ENCODE results near the gene KCNMA1. TPM values are rescaled to one million over a fixed set of nuclear protein-coding genes. Genes with fewer than 3 reads are reported as not detected.

Gene KCNMA1
- total RNA-seq, 1 experiment from 2014 or later: 0.45 TPM

DNA sequence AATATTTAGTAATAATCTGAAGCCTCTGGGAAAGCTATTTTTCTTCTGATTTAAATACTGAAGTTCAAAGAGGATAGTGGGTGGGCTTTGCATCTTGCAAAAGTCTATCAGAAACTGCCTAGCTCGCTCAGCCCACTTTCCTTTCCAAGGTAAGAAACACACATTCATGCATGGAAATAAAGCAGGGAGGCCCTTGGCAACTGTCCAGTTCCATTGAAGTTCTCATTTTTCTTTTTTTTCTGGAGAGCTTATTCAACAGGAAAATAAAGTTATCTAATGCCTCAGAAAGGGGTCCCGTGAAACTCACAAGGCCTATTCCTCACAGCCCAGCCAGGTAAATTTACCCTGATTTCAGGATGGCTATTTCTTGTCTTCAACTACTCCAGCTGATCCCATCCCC, 654.9 kb downstream of the KCNMA1 start:
- no TSS peak for BruUV-seq (replicated peaks)
- no peak overlapping the region for H3K27ac Mint-ChIP-seq (ENCODE audit: unreplicated experiment)
- H3K27me3 Mint-ChIP-seq (ENCODE audit: unreplicated experiment): peaks cover 57% of the 10 kb centered on the region
- TF ChIP-seq, protein P1, sequence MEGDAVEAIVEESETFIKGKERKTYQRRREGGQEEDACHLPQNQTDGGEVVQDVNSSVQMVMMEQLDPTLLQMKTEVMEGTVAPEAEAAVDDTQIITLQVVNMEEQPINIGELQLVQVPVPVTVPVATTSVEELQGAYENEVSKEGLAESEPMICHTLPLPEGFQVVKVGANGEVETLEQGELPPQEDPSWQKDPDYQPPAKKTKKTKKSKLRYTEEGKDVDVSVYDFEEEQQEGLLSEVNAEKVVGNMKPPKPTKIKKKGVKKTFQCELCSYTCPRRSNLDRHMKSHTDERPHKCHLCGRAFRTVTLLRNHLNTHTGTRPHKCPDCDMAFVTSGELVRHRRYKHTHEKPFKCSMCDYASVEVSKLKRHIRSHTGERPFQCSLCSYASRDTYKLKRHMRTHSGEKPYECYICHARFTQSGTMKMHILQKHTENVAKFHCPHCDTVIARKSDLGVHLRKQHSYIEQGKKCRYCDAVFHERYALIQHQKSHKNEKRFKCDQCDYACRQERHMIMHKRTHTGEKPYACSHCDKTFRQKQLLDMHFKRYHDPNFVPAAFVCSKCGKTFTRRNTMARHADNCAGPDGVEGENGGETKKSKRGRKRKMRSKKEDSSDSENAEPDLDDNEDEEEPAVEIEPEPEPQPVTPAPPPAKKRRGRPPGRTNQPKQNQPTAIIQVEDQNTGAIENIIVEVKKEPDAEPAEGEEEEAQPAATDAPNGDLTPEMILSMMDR (IDR thresholded peaks at IDR 0.05; ENCODE audit: unreplicated experiment): no peak
- H3K36me3 Mint-ChIP-seq (ENCODE audit: insufficient read depth, unreplicated experiment): no peaks in the 10 kb centered on the region
- DNase-seq: no peak
- intact Hi-C loops (cut with micrococcal nuclease; ENCODE audit: unreplicated experiment): loop anchor here (10.0 kb wide), 1 partner anchor 948 kb away; no protein-coding TSS in a partner anchor
- no peaks in the 10 kb centered on the region for H3K9me3 Mint-ChIP-seq (ENCODE audit: low read depth, unreplicated experiment)
- H3K4me3 Mint-ChIP-seq (ENCODE audit: low read depth, unreplicated experiment): no peak overlapping the region
- CTCF ChIA-PET: no interaction called here
- no peaks in the 10 kb centered on the region for H3K4me1 Mint-ChIP-seq (ENCODE audit: low read depth, unreplicated experiment)

DNA sequence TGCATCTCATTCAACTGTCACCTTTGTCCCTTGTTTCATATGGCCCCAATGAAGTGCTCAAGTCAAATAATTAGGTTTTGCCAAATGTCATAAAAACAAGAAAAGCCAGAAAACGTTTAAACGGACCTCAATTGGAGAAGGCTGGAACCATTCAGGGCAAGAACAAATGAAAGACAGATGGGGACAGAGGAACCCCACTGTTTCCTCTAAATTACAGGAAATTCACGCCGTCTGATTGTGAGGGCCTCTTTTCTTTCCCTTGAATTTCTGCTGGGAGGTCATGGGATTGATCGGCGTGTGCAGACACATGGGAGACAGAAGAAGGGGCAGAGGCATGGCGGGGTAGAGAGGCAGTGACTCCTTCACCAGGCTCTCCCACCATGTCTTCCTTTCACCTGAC, 656.4 kb downstream of the KCNMA1 start:
- Mint-ChIP-seq H3K36me3 (ENCODE audit: insufficient read depth, unreplicated experiment) (no peaks in the 10 kb centered on the region), H3K4me3 (ENCODE audit: low read depth, unreplicated experiment) (no peak overlapping the region), H3K27ac (ENCODE audit: unreplicated experiment) (no peak overlapping the region), H3K4me1 (ENCODE audit: low read depth, unreplicated experiment) (no peaks in the 10 kb centered on the region), H3K27me3 (ENCODE audit: unreplicated experiment) (peaks cover 60% of the 10 kb centered on the region), H3K9me3 (ENCODE audit: low read depth, unreplicated experiment) (no peaks in the 10 kb centered on the region)
- TF ChIP-seq, protein P1 (IDR thresholded peaks at IDR 0.05; ENCODE audit: unreplicated experiment): no peak
- intact Hi-C loops (cut with micrococcal nuclease; ENCODE audit: unreplicated experiment): loop anchor here (10.0 kb wide), 1 partner anchor 946 kb away; no protein-coding TSS in a partner anchor
- no peak for DNase-seq
- CTCF ChIA-PET: no interaction called here
- BruUV-seq (replicated peaks): no TSS peak

DNA sequence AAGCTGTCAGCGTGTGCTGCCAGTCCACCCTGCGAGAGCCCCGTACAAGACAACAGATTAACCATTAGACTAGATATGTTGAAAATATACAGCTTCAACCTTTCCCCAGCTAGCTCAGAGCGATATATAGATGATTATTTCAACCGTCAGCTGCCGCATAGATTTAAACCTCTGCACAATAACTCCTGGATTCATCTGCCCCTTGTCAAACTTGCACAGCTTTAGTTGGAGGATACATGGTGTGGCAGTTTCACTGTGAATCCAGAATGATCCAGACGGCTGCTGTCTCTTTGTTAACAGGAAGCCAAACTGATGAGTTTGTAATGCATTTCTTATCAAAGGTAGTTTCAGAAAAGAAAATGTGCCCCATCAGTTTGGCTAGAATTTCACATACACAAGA, 659.7 kb downstream of the KCNMA1 start:
- H3K9me3 Mint-ChIP-seq (ENCODE audit: low read depth, unreplicated experiment): no peaks in the 10 kb centered on the region
- peaks cover 71% of the 10 kb centered on the region for H3K27me3 Mint-ChIP-seq (ENCODE audit: unreplicated experiment)
- H3K36me3 Mint-ChIP-seq (ENCODE audit: insufficient read depth, unreplicated experiment): no peaks in the 10 kb centered on the region
- TF ChIP-seq, protein P1 (IDR thresholded peaks at IDR 0.05; ENCODE audit: unreplicated experiment): no peak
- H3K4me1 Mint-ChIP-seq (ENCODE audit: low read depth, unreplicated experiment): no peaks in the 10 kb centered on the region
- no peak overlapping the region for H3K4me3 Mint-ChIP-seq (ENCODE audit: low read depth, unreplicated experiment)
- intact Hi-C loops (cut with micrococcal nuclease; ENCODE audit: unreplicated experiment): no loop called here
- no peak overlapping the region for H3K27ac Mint-ChIP-seq (ENCODE audit: unreplicated experiment)
- no peak for DNase-seq
- no TSS peak for BruUV-seq (replicated peaks)
- CTCF ChIA-PET: no interaction called here

DNA sequence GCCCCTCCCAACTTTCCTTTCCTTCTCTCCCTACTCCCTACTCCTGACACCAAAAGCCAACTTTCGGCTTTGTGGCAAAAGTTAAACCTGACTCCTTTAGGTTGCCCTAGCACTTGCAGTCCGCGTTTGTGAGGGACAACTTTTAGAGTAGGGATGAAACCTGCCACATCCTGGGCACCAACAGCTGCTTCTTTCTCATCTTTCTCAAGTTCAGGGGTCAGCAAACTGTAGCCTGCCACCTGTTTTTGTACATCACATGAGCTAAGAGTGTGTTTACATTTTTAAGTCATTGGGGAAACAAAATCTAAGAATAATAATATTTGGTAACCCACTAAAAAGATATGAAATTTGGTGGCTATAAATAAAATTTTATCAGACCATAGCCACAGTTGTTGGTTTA, 660.6 kb downstream of the KCNMA1 start:
- intact Hi-C loops (cut with micrococcal nuclease; ENCODE audit: unreplicated experiment): no loop called here
- Mint-ChIP-seq H3K4me1 (ENCODE audit: low read depth, unreplicated experiment) (no peaks in the 10 kb centered on the region), H3K27ac (ENCODE audit: unreplicated experiment) (no peak overlapping the region), H3K9me3 (ENCODE audit: low read depth, unreplicated experiment) (no peaks in the 10 kb centered on the region), H3K4me3 (ENCODE audit: low read depth, unreplicated experiment) (no peak overlapping the region), H3K36me3 (ENCODE audit: insufficient read depth, unreplicated experiment) (no peaks in the 10 kb centered on the region), H3K27me3 (ENCODE audit: unreplicated experiment) (peaks cover 65% of the 10 kb centered on the region)
- no peak for DNase-seq
- no TSS peak for BruUV-seq (replicated peaks)
- TF ChIP-seq, protein P1 (IDR thresholded peaks at IDR 0.05; ENCODE audit: unreplicated experiment): no peak
- CTCF ChIA-PET: no interaction called here
